Left lobe of liver (tissue), 2 donors: ENCODE measurements around the gene TPK1. TPM values are rescaled to one million over a fixed set of nuclear protein-coding genes. Genes with fewer than 3 reads are reported as not detected.
"Not testable (repeated sequence)": the region's sequence is repeated elsewhere in the genome, so short reads cannot be mapped to it uniquely, and the experiment has no call there.

Source experiments
- ATAC-seq: fragments of 200-7000 bp; cut with Tn5 transposase; one replicate; pipeline ENCODE4 v1.9.1; 2020; ENCODE audit warnings: mild to moderate bottlenecking, moderate library complexity
- DNase-seq: peaks from one replicate; pipeline ENCODE4 v3.0.0-alpha.2; 2020; ENCODE audit warnings: low spot score
- total RNA-seq: library from RNA; stranded (reverse); gene quantifications from one replicate; pipeline ENCODE4 v1.2.1, GENCODE V29; 2021
- donor health status: DM: no; HTN: no; CAD: no; lungs with moderate emphysema.
- donor health status: DM: no; HTN: yes; CAD: no.

TPK1 gene
- total RNA-seq, 1 donor from 2014 or later: 3.7 TPM

DNA sequence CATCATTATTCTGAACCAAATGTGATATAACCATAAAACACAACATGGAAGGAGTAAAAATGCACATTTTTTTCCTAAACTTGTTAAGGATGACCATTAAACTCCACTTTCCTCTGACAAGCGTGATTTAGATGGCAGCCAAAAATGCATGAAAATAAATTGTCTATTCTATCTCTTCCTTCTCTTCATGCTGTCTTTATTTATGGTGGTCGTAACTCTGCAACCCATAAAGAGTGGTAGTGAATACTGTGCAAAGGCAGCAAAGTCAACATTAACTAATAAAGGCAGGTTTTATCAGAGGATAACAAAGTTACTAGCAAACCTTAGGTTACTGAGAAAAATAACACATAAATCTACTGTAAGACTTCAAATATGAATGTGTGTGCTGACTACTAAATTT, 106.6 kb downstream of the TPK1 start:
- no peak for DNase-seq
- no peak for ATAC-seq

- no peak for DNase-seq
- ATAC-seq: no peak
These were observed 107.3 kb downstream of the TPK1 start for GRCh38 chr7:144728551-144728950.

DNA sequence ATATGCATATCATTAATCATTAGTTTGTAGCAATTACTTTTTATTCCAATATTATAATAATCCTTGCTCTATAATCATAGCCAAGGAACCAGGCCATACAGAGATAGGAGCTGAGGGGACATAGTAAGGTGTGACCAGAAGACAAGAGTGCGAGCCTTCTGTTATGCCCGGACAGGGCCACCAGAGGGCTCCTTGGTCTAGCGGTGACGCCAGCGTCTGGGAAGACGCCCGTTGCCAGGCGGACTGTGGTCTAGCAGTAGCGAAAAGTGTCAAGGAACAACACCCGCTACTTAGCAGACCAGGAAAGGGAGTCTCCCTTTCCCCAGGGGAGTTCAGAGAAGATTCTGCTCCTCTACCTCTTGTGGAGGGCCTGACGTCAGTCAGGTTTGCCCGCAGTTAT, 109.0 kb downstream of the TPK1 start:
- ATAC-seq, DNase-seq: not testable (repeated sequence)

GRCh38 chr7:144725070-144725469, 110.8 kb downstream of the TPK1 start:
- no peak for DNase-seq
- no peak for ATAC-seq

DNA sequence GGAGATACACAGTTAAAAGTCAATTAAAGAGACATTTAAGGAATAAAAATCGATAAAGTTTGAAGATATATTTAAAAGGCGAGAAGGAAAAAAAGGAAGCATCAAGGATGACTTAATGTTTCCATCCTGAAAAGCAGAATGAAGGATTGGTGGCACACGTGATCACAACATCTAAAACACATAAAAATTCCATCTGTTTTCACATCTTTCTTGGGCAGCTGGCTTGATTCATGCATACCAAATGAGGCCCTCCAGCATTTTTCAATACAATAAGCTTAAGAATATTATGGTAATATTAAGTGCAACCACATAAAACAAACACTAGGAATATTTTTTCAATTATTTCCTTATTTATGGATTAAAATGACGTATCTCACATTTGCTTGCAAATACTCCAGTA, 112.6 kb downstream of the TPK1 start:
- DNase-seq (no peak), ATAC-seq (no peak)

GRCh38 chr7:144720710-144721109, 115.1 kb downstream of the TPK1 start:
- DNase-seq (no peak), ATAC-seq (no peak)

- no peak for DNase-seq
- ATAC-seq: no peak
These were observed 115.7 kb downstream of the TPK1 start for GRCh38 chr7:144720149-144720548.

DNA sequence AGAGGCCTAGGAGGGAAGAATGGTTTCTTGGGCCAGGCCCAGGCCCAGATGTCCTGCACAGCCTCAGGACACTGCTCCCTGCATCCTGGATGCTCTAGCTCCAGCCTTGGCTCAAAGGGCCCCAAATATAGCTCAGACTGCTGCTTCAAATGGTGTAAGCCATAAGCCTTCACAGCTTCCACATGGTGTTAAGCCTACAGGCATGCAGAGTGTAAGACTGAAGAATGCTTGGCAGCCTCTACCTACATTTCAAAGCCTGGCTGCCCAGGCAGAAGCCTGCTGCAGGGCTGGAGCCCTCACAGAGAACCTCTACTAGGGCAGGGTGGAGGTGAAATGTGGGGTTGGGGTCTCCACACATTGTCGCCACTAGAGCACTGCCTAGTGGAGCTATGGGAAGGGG, 118.1 kb downstream of the TPK1 start:
- DNase-seq (no peak), ATAC-seq (no peak)

DNA sequence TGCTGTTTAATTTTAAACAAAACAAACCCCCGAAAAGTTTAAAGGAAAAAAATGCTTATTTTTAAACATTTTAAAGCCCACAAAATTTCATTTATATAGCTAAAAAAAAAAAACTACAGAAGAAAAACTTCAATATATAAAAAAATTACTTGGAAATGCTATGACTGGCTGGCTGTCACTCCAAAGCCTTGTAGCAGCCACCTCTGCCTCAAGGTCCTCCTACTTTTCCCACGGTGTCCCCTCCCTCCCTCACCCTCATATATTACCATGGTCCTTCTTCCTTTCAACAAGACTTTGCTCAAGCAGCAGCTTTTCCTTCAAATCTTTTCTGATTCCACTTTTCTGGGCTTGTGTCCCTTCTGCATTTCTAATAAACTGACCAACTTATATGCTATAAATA, 122.0 kb downstream of the TPK1 start:
- no peak for ATAC-seq
- DNase-seq: no peak

DNA sequence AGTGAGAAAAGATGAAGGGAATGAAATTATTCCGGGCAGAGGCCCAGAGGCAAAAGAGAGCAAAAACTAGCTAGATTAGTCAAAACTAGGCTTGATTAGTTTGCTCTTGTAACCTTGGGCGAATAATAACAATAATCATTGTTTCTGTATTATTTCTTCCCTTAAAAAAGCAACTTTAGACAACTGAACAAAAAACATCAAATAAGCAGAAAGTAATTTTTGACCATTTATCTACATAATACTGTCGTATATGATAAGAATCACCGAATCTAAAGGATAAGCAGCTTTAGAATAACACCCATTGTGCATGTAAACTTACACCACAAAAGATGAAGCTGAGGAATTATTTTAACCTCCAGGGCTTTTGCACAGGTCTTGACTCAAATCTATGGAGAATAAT, 125.1 kb downstream of the TPK1 start:
- no peak for DNase-seq

DNA sequence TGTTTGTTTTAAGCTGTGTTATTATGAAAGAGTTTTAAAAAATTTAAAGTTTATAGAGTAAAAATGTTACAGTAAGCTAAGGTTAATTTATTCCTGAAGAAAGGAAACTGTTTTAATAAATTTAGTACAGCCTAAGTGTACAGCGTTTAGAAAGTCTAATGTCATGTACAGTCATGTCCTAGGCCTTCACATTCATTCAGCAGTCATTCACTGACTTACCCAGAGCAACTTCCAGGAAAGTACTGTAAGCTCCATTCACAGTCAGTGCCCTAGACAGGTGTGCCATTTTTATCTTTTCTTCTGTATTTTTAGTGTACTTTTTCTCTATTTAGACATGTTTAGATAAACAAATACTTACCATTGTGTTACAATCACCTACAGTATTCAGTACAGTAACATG, 126.8 kb downstream of the TPK1 start:
- DNase-seq (no peak), ATAC-seq (no peak)

More for the DNA sequence above, 125.1 kb downstream of the TPK1 start:
- ATAC-seq: no peak

DNA sequence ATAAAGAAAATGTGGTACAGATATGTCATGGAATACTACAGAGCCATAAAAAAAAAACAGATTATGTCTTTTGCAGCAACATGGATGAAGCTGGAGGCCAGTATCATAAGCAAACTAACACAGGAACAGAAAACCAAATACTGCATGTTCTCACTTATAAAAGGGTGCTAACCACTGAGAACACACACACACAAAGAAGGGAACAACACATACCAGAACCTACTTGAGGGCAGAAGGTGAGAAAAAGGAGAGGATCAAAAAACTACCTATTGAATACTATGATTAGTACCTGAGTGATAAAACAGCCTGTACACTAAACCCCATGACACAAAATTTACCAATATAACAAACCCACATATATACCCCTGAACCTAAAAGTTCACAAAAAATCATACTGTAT, 144.6 kb downstream of the TPK1 start:
- DNase-seq (no peak), ATAC-seq (no peak)

DNA sequence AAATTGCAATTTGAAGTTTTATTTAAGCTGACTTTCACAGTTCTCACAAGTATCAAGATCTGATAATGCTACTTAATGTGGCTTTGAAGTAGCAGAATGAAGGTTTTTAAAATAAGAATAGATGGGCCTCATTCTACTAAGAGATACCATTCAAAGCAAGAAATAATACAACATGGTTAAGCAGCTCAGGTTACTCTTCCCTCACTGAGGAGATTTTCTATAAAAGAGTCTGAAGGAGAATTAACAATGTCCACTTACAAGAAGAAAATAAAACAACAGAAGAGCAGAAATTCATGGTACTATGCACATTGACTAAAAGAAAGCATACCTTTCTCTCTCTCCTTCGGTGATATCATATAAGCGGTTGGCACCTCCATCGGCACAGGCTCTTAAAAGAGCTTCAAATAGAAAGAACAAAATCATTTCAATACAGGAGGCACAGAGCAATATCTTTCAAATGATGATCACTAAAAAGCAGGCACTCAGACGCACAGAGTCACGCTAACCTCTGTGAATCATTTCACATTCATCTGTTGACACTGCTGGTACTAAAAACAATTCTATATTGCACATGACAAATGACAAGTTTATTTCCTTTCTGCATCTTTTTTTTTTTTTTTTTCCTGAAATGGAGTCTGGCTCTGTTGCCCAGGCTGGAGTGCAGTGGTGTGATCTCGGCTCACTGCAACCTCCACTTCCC, 153.1 kb downstream of the TPK1 start:
- no peak for DNase-seq
- ATAC-seq: no peak

GRCh38 chr7:144676492-144676891, 159.4 kb downstream of the TPK1 start:
- no peak for ATAC-seq
- DNase-seq: no peak

GRCh38 chr7:144674550-144674949, 161.3 kb downstream of the TPK1 start:
- no peak for ATAC-seq

DNA sequence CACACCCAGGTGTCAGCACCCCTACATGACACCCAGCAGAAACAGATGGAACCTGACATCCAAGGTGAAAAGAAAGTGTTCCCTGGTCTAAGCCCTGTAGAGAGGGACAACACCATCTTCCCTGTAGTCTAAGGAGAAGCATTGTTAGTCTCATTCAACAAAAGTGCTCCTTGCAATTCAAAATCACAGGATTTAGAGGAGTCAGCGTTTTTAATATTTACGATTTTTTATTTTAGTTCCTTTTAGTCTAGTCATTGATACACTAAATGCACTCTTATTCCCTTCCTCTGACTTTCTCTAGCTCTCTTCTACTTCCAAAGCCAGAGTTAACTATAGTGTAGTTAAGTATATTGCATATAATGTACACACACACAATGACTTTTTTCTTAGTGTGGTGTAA, 163.0 kb downstream of the TPK1 start:
- DNase-seq (no peak), ATAC-seq (no peak)

More at GRCh38 chr7:144674550-144674949, 161.3 kb downstream of the TPK1 start:
- DNase-seq: no peak

DNA sequence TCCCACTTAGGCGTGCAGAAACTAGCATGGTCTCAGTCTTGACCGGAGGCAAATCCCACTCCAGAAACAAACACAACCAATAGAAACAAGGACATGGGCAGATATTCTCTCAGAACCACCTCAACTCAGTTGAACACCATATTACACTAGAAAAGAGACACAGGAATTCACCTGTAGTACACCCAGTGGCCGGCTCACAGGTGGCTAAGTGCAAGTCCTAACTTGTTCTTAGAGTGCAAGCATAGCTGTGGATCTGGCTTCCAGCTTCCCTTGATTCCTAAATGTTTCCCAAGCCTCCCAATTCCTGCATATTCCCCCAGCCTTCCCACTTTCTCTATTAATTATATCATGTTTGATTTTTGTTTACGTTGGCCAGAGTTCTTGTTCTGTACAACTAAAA, 164.4 kb downstream of the TPK1 start:
- DNase-seq: no peak
- ATAC-seq: no peak

GRCh38 chr7:144670218-144670617, 165.6 kb downstream of the TPK1 start:
- ATAC-seq (no peak), DNase-seq (no peak)

GRCh38 chr7:144668503-144668902, 167.3 kb downstream of the TPK1 start:
- DNase-seq (no peak), ATAC-seq (no peak)

DNA sequence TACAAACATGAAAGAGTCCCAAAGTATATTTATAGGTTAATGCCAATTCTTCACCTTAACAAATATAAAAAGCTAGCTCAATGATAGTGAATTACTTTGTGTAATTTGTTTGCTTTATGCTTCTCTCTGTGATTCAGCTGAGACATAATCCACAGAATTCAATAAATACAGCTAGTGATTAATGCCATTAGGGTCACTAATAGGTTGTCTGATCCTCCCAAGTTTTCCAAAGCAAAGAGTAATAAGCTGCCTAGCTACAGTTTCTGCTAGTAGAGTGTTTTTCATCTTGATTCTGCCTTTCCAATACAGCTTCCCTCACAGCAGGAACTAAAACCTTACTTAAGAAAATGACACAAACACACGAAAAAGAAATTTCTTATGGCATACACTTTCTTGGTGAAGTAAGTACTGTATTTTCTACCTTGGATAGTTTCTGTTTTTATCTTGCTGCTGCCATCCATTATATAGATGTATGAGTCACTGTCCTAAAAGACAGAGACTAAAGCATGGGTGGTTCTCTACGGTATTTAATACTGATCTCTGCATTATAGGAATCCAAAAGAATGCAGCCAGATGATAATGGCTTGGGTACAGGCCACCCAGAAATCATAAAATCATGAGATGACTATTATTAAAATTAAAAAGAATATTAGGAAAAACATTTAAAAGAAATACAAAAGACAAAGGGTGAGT, 170.0 kb downstream of the TPK1 start:
- DNase-seq (no peak), ATAC-seq (no peak)

DNA sequence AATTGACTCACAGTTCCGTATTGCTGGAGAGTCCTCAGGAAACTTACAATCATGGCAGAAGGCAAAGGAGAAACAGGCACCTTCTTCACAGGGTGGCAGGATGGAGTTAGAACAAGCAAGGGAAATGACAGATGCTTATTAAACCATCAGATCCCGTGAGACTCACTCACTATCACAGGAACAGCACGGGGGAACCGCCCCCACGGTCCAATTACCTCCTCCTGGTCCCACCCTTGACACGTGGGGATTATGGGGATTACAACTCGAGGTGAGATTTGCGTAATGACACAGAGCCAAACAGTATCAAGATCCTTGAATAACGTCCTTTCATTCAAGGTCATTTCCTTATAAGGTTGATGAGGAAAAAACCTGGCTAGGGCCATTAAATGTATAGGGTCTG, 176.6 kb downstream of the TPK1 start:
- DNase-seq: no peak
- no peak for ATAC-seq

DNA sequence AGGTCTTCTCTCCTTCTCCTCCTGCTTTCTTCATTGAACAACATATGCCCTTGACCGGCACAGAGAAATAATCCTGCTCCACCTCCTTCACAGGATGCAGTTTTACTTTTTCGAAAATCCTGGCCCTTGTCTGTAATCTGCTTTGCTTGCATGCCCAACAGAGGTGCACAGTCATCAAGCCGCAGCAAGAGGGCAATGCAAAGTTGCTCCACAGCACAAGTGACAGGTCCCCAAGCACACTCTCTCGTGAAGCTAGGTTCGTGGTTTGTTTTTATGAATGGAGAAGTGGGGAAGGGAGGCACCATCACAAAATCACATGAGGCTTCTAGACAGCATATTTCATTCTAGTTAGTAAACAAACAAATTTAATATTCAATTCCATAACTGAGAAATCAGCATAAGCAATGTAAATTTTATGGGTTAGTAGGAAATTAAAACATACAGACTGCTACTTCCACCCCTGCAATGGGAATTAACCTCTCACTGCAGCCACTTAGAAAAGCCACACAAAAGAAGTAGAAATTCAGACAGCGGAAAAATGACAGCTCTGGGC, 178.8 kb downstream of the TPK1 start:
- no peak for ATAC-seq
- no peak for DNase-seq
